Right ventricle myocardium inferior (tissue), 1 donor: ENCODE data around the gene PRSS2. TPM values are rescaled to one million over a fixed set of nuclear protein-coding genes. Genes with fewer than 3 reads are reported as not detected.

ENCODE experiments used
- ATAC-seq: fragments of 200-7000 bp; cut with Tn5 transposase; one replicate; pipeline ENCODE4 v1.9.1; 2020; ENCODE audit warnings: mild to moderate bottlenecking, moderate library complexity
- DNase-seq: peaks from one replicate; pipeline ENCODE4 v3.0.0; 2021; ENCODE audit errors: missing footprints
- intact Hi-C: fragments of 100-400 bp; cut with DNase I; formaldehyde crosslinking; loops from one replicate; pipeline ENCODE4 v1.11.0; 2022
- total RNA-seq: library from RNA; stranded (reverse); fragmentation: NEBNext Ultra II Directional; extraction: Animal tissue kit (Norgen Biotek cat#: 25700); gene quantifications from one replicate; pipeline ENCODE4 v1.2.1, GENCODE V29; 2021
- donor health status: DM: no; HTN: yes; CAD: no; lungs with severe emphysema.

Gene PRSS2
- total RNA-seq, 1 donor from 2014 or later: not detected

DNA sequence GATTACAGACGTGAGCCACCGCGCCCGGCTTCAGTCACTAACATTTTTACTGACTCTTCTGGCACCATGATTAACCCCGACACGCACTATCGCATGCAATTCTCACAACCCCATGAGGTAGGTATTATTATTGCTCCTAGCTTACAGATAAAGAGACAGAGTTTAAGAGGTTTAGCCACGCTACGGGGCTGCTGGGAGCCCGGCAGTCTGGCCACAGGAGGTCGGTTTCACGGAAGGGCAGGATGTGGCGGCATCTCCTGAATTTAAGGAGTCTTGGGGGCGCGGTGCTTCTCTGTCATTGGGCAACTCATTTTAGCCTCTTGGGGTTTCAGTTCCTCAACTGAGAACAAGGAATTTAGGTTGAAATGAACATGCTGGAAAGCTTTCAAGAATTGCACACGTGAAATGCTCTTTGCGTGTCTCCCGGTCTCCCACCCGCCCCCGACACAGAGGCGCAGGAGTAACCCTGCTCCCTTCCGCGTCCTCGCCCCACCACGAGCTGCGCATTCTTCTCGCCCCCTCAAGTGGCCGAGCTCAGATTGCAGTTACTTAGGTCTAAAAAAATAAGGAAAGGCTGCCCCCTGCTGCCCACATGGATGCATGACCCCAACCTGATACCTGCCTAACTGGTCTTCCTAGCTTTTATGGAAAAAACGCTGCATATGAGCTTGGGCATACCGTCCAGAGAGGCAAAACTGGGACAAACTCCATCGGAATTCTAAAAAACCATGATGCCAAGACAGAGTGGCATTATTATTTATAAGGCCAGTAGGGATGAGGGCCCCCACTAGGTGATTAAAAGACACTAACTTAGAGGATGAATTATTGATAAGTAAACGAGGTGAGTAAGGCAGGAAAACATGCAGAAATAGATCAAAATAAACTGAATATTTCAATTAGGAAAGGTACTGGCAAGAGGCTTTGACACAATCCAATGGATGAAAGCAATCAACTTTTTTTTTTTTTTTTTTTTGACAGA lies 12.4 kb downstream of the PRSS2 start:
- DNase-seq (peak; percentile 84), ATAC-seq (peak; percentile 84)
- intact Hi-C loops: loop anchor here (1.0 to 10.0 kb wide), 3 partner anchors 70 to 148 kb away; no protein-coding TSS in a partner anchor

DNA sequence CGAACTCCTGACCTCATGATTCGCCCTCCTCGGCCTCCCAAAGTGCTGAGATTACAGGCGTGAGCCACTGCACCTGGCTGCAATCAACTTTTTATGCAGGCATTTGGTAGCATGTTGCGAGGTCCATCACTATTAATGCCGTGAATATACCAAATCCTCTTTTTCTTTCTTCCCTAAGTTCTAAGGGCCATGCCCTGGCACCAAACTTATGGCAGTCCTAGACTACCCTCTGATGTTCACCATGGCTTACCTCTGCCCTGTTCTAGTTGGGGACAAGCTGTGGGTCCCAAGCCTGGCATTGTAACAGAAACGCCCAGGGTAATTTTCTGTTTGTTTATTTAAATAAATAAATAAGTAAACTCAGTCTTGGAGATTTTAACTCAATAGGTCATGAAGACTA lies 13.3 kb downstream of the PRSS2 start:
- intact Hi-C loops: loop anchor here (10.0 kb wide), 1 partner anchor 149 kb away; no protein-coding TSS in a partner anchor
- ATAC-seq (no peak), DNase-seq (no peak)

DNA sequence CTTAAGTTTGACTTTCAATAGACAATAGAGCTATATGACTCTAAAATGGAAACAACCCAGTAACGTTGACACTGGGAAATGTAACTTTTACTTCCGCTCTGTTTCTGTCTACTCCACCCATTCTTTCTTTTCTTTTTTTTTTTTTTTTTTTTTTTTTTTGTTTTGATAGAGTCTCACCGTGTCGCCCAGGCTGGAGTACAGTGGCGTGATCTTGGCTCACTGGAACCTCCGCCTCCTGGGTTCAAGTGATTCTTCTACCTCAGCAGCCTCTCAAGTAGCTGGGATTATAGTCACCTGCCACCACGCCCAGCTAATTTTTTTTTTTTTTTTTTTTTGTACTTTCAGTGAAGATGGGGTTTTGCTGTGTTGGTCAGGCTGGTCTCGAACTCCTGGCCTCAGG lies 13.9 kb downstream of the PRSS2 start:
- intact Hi-C loops: loop anchor here (10.0 kb wide), 1 partner anchor 150 kb away; no protein-coding TSS in a partner anchor
- ATAC-seq (no peak), DNase-seq (no peak)

DNA sequence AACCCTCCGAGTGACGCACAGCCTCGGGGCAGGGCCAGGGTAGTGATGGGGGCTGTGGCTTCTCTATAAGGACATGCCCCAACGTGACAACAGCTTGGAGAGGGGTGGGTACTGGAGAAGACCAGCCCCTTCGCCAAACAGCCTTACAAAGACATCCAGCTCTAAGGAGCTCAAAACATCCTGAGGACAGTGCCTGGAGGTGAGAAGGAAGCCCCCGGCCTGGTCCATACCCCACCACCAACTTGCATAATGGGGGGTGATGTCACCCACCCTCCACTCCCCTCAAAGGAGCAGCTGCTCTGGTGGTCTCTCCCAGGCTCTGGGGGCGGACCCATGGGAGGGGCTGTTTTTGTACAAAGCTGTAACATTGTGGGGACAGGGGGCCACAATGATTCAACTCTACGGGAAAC lies 15.1 kb downstream of the PRSS2 start:
- ATAC-seq: no peak
- no peak for DNase-seq
- intact Hi-C loops: loop anchor here (10.0 kb wide), 1 partner anchor 151 kb away; no protein-coding TSS in a partner anchor

DNA sequence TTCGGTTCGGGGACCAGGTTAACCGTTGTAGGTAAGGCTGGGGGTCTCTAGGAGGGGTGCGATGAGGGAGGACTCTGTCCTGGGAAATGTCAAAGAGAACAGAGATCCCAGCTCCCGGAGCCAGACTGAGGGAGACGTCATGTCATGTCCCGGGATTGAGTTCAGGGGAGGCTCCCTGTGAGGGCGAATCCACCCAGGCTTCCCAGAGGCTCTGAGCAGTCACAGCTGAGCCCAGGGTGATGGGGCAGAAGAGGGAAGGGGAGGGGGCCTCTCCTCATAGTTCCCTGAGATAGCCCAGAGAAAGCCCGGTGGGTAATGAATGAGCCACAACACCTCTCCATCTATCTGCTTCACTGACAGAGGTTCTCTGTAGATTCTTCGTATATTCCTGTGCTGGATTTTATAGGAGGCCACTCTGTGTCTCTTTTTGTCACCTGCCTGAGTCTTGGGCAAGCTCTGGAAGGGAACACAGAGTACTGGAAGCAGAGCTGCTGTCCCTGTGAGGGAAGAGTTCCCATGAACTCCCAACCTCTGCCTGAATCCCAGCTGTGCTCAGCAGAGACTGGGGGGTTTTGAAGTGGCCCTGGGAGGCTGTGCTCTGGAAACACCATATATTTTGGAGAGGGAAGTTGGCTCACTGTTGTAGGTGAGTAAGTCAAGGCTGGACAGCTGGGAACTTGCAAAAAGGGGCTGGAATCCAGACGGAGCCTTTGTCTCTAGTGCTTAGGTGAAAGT lies 16.4 kb downstream of the PRSS2 start:
- intact Hi-C loops: loop anchor here (10.0 kb wide), 1 partner anchor 152 kb away; no protein-coding TSS in a partner anchor
- ATAC-seq: no peak

DNA sequence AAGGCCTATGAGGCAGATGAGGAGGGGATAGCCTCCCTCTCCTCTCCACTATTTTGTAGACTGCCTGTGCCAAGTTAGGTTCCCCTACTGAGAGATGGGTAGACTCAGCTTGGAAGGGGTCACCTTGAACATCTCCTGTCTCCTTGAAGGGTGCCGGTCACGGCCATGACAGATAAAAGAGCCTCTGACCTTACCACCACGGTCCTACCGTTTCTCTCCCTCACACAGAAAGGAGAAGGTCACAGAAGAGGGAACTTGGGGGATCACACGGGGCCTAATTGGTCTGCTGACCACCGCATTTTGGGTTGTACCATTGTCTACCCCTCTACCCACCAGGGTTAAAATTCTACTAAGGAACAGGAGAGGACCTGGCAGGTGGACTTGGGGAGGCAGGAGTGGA lies 17.0 kb downstream of the PRSS2 start:
- DNase-seq (no peak), ATAC-seq (no peak)
- intact Hi-C loops: loop anchor here (10.0 kb wide), 1 partner anchor 153 kb away; no protein-coding TSS in a partner anchor

More for the DNA sequence above, 16.4 kb downstream of the PRSS2 start:
- DNase-seq: no peak

DNA sequence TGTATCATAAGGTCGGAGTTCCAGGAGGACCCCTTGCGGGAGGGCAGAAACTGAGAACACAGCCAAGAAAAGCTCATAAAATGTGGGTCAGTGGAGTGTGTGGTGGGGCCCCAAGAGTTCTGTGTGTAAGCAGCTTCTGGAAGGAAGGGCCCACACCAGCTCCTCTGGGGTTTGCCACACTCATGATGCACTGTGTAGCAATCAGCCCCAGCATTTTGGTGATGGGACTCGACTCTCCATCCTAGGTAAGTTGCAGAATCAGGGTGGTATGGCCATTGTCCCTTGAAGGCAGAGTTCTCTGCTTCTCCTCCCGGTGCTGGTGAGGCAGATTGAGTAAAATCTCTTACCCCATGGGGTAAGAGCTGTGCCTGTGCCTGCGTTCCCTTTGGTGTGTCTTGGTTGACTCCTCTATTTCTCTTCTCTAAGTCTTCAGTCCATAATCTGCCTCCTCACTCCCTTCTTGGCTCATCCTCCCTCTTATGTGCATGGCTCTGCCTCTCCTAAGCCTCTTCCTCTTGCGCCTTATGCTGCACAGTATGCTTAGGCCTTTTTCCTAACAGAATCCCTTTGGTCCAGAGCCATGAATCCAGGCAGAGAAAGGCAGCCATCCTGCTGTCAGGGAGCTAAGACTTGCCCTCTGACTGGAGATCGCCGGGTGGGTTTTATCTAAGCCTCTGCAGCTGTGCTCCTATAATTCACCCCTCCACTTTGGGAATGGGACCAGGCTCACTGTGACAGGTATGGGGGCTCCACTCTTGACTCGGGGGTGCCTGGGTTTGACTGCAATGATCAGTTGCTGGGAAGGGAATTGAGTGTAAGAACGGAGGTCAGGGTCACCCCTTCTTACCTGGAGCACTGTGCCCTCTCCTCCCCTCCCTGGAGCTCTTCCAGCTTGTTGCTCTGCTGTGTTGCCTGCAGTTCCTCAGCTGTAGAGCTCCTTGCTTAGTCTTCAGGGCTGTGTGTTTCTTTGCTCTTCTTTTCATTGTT lies 17.8 kb downstream of the PRSS2 start:
- DNase-seq: no peak
- no peak for ATAC-seq
- intact Hi-C loops: loop anchor here (10.0 kb wide), 1 partner anchor 154 kb away; no protein-coding TSS in a partner anchor

DNA sequence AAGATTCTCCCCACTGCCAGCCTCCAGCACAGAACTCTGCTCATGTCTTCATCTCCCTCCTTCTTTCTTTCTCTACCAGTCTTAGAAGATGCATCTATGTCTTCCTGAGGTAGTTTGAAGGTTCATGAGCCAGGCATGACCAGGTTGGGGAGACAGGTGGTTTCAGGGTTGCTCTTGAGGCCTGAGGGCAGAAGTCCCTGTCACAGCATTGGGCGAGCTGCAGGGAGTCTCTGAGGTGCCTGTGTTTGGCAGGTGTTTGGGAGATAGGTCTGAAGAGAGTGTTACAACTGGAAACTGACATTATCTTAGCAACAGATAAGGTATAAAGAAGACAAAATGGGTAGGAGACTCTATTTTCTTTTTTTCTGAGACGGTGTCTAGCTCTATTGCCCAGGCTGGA lies 18.7 kb downstream of the PRSS2 start:
- DNase-seq (no peak), ATAC-seq (no peak)
- intact Hi-C loops: loop anchor here (10.0 kb wide), 1 partner anchor 155 kb away; no protein-coding TSS in a partner anchor

DNA sequence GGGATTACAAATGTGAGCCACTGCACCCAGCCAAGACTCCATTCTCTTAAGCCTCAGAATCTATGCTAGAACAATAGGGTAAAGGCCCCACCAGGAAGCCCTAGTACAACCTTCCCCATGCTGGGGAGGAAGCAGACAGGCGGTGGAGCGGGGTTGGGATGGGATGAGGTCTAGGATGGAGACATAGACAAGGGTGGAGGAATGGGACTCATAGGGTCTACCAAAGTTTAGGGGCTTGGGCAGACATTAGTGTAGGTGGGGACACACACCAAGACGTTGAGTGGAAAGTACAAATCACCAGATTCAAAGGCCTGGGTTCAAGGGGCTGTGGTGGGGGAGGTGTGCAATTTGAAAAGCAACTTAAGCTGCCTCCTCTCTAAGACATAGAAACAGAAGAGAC lies 19.3 kb downstream of the PRSS2 start:
- ATAC-seq (no peak), DNase-seq (no peak)
- intact Hi-C loops: no loop called here

DNA sequence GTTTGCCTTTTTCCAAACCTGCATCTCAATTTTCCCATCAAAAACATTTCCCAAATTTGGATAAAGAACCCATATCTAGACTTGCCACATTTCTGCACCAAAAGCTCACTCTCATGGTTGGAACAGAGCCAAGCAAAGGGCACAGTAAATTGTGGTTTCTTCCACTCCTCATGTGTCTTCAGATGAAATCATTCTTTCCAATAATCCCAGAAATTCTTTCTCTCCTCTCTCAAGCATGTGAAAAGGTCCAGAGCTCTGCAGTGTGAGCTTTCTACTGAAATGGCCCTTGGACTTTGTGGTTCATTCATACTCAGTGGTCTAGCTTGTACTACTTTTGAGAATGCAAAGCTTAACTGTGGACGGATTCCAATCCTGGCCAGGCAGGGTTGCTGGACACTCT lies 19.8 kb downstream of the PRSS2 start:
- intact Hi-C loops: no loop called here
- no peak for ATAC-seq
- DNase-seq: no peak

DNA sequence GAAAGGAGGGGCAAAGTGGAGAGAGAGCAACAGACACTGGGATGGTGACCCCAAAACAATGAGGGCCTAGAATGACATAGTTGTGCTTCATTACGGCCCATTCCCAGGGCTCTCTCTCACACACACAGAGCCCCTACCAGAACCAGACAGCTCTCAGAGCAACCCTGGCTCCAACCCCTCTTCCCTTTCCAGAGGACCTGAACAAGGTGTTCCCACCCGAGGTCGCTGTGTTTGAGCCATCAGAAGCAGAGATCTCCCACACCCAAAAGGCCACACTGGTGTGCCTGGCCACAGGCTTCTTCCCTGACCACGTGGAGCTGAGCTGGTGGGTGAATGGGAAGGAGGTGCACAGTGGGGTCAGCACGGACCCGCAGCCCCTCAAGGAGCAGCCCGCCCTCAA lies 20.7 kb downstream of the PRSS2 start:
- ATAC-seq: no peak
- intact Hi-C loops: no loop called here
- no peak for DNase-seq

DNA sequence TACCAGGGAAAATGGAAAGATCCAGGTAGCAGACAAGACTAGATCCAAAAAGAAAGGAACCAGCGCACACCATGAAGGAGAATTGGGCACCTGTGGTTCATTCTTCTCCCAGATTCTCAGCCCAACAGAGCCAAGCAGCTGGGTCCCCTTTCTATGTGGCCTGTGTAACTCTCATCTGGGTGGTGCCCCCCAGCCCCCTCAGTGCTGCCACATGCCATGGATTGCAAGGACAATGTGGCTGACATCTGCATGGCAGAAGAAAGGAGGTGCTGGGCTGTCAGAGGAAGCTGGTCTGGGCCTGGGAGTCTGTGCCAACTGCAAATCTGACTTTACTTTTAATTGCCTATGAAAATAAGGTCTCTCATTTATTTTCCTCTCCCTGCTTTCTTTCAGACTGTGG lies 21.4 kb downstream of the PRSS2 start:
- ATAC-seq: no peak
- intact Hi-C loops: no loop called here
- DNase-seq: no peak

DNA sequence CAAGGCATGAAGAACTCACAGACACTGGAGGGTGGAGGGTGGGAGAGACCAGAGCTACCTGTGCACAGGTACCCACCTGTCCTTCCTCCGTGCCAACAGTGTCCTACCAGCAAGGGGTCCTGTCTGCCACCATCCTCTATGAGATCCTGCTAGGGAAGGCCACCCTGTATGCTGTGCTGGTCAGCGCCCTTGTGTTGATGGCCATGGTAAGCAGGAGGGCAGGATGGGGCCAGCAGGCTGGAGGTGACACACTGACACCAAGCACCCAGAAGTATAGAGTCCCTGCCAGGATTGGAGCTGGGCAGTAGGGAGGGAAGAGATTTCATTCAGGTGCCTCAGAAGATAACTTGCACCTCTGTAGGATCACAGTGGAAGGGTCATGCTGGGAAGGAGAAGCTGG lies 21.8 kb downstream of the PRSS2 start:
- DNase-seq (no peak), ATAC-seq (no peak)
- intact Hi-C loops: no loop called here

DNA sequence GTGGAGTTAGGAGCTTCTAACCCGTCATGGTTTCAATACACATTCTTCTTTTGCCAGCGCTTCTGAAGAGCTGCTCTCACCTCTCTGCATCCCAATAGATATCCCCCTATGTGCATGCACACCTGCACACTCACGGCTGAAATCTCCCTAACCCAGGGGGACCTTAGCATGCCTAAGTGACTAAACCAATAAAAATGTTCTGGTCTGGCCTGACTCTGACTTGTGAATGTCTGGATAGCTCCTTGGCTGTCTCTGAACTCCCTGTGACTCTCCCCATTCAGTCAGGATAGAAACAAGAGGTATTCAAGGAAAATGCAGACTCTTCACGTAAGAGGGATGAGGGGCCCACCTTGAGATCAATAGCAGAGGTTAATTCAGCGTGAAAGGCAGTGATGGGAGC lies 22.4 kb downstream of the PRSS2 start:
- DNase-seq: no peak
- intact Hi-C loops: no loop called here
- ATAC-seq: no peak

DNA sequence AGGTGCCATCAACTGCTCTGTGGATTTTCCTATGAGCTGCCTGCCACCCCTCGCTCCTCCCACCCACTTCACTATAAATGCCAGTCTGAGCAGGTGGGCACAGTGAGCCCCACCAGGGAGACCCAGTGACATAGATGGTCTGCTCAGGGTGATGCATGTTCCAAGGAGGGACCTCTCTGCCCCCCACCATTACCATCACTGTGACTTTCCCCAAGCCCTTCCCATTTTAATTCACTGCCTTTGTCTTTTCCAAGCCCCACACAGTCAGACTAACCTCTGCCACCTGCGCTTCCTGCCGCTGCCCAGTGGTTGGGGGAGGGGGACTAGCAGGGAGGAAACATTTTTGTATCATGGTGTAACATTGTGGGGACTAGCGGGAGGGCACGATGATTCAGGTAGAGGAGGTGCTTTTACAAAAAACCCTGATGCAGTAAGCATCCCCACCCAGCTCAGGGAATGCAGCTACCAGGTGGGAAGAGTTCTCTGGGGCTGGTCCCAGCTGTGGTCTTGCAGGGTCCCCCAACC lies 24.6 kb downstream of the PRSS2 start:
- DNase-seq (no peak), ATAC-seq (no peak)
- intact Hi-C loops: no loop called here

DNA sequence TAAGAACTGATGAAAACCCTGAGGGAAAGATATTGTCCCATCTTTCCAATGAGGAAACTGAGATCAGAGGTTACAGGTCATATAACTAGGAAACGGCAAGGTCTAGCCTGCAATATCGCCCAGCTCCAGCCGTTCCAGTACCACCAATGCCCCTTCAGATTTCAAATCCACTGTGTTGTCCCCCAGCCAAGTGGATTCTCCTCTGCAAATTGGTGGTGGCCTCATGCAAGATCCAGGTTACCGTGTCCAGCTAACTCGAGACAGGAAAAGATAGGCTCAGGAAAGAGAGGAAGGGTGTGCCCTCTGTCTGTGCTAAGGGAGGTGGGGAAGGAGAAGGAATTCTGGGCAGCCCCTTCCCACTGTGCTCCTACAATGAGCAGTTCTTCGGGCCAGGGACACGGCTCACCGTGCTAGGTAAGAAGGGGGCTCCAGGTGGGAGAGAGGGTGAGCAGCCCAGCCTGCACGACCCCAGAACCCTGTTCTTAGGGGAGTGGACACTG lies 25.3 kb downstream of the PRSS2 start:
- no peak for DNase-seq
- intact Hi-C loops: no loop called here
- no peak for ATAC-seq

DNA sequence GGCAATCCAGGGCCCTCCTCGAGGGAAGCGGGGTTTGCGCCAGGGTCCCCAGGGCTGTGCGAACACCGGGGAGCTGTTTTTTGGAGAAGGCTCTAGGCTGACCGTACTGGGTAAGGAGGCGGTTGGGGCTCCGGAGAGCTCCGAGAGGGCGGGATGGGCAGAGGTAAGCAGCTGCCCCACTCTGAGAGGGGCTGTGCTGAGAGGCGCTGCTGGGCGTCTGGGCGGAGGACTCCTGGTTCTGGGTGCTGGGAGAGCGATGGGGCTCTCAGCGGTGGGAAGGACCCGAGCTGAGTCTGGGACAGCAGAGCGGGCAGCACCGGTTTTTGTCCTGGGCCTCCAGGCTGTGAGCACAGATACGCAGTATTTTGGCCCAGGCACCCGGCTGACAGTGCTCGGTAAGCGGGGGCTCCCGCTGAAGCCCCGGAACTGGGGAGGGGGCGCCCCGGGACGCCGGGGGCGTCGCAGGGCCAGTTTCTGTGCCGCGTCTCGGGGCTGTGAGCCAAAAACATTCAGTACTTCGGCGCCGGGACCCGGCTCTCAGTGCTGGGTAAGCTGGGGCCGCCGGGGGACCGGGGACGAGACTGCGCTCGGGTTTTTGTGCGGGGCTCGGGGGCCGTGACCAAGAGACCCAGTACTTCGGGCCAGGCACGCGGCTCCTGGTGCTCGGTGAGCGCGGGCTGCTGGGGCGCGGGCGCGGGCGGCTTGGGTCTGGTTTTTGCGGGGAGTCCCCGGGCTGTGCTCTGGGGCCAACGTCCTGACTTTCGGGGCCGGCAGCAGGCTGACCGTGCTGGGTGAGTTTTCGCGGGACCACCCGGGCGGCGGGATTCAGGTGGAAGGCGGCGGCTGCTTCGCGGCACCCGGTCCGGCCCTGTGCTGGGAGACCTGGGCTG lies 26.0 kb downstream of the PRSS2 start:
- intact Hi-C loops: no loop called here
- ATAC-seq (no peak), DNase-seq (no peak)
